HG03571 (cell line): ENCODE data around the gene ATP13A4.

Experiments
- ATAC-seq: cut with Tn5 transposase; IDR thresholded peaks from one replicate; pipeline ENCODE4 v1.9.1; 2021; ENCODE audit not compliant: unreplicated experiment

Gene ATP13A4

GRCh38 chr3:193554811-193555210 is at the start of gene ATP13A4:
Gene ATP13A4, minus strand, starts transcription at chr3:193554895. Its CDS starts 96 bp downstream, at chr3:193554799.
- no peak for ATAC-seq

- ATAC-seq: no peak
These were observed 44.7 kb upstream of the ATP13A4 start for GRCh38 chr3:193599393-193599792.

GRCh38 chr3:193598202-193598601 is 43.5 kb upstream of the ATP13A4 start:
- no peak for ATAC-seq

GRCh38 chr3:193595939-193596487 is 41.3 kb upstream of the ATP13A4 start:
- no peak for ATAC-seq

GRCh38 chr3:193594946-193595689 is 40.4 kb upstream of the ATP13A4 start:
- ATAC-seq: no peak

GRCh38 chr3:193593668-193594030 is 39.0 kb upstream of the ATP13A4 start:
- no peak for ATAC-seq

GRCh38 chr3:193592841-193593667 is 38.4 kb upstream of the ATP13A4 start, which contains the start of gene OPA1:
Gene OPA1, plus strand, starts transcription at chr3:193593208. Its CDS starts 170 bp downstream, at chr3:193593378.
- peak; percentile 99 for ATAC-seq

- ATAC-seq: no peak
These were observed 35.6 kb upstream of the ATP13A4 start for GRCh38 chr3:193590088-193590856.

GRCh38 chr3:193589616-193590015 is 34.9 kb upstream of the ATP13A4 start:
- ATAC-seq: no peak

- ATAC-seq: no peak
These were observed 34.4 kb upstream of the ATP13A4 start for GRCh38 chr3:193589129-193589528.

GRCh38 chr3:193586526-193586925 is 31.8 kb upstream of the ATP13A4 start:
- ATAC-seq: no peak

GRCh38 chr3:193585530-193585929 is 30.8 kb upstream of the ATP13A4 start:
- ATAC-seq: no peak

GRCh38 chr3:193574488-193575070 is 19.9 kb upstream of the ATP13A4 start:
- ATAC-seq: no peak

GRCh38 chr3:193573403-193574191 is 18.9 kb upstream of the ATP13A4 start:
- no peak for ATAC-seq

- peak; percentile 63 for ATAC-seq
These were observed 17.8 kb upstream of the ATP13A4 start for GRCh38 chr3:193572426-193572908.

- no peak for ATAC-seq
These were observed 14.4 kb upstream of the ATP13A4 start for GRCh38 chr3:193569119-193569518.

GRCh38 chr3:193564012-193564411 is 9.3 kb upstream of the ATP13A4 start:
- ATAC-seq: no peak

- ATAC-seq: no peak
These were observed 8.7 kb upstream of the ATP13A4 start for GRCh38 chr3:193563426-193563825.

GRCh38 chr3:193560870-193561269 is 6.2 kb upstream of the ATP13A4 start:
- ATAC-seq: no peak

GRCh38 chr3:193560091-193560490 is 5.4 kb upstream of the ATP13A4 start:
- ATAC-seq: no peak
